ENCODE measurements around the gene AKAP12.

DNA sequence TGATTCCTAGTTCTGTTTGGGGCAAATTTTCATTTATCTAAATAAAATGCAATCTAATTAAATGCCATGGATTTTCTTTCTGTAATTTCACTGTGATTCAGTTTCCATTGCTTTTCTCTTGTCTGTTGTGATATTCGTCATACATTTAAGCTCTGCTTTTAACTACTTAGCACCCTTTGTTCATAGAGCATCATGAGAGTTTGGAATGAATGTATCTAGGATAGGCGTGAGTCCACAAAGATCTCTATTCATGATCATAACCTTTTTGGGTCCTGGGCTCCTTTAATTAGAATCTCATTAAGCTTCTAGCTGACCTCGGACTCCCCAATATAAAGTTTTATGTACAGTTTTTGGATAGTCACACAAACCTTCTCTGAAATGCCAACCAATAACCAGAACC lies 118.7 kb downstream of the AKAP12 start:
- TF ChIP-seq POLR2A (IDR thresholded peaks at IDR 0.05) (no peak), CTCF (IDR thresholded peaks at IDR 0.05) (no peak), POLR2AphosphoS5 (IDR thresholded peaks at IDR 0.05) (no peak)
